ENCODE results near the gene SH3RF1.
"Not testable (repeated sequence)": the region's sequence is repeated elsewhere in the genome, so short reads cannot be mapped to it uniquely, and the experiment has no call there.

SH3RF1 gene

DNA sequence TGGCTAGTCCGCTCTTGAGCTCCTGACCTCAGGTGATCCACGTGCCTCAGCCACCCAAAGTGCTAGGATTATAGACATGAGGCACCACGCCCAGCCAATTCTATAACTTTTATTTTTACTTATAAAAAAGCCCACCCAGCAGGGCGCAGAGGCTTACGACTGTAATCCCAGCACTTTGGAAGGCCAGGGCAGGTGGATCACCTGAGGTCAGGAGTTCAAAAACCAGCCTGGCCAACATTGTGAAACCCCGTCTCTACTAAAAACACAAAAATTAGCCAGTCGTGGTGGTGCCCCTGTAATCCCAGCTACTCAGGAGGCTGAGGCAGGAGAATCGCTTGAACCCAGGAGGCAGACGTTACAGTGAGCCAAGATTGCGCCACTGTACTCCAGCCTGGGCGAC lies 73.5 kb downstream of the SH3RF1 start:
- DNase-seq, result not testable (repeated sequence)

- DNase-seq, result no peak
These were observed 75.7 kb downstream of the SH3RF1 start for GRCh38 chr4:169195032-169195431.

GRCh38 chr4:169189968-169190367 lies 80.8 kb downstream of the SH3RF1 start:
- DNase-seq, result not testable (repeated sequence)

- DNase-seq, result no peak
These were observed 81.4 kb downstream of the SH3RF1 start for GRCh38 chr4:169189372-169189771.

DNA sequence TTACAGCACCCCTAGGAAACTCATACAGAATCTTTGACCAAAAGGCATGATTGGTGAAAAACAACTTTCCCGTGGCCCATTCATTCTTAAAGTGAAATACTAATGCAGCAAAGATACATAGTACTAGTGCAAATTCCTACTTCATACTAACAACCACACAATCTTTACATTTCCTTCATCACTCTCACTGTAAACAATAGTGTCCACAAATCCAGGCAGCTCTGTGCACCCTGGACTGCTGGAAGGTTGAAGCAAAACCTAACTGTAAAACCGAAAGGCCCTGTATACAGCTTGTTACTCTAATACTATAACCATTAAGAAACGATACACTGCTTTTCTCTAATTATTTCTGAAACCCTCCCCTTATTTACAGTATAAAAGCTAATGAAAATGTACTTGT lies 82.6 kb downstream of the SH3RF1 start:
- DNase-seq, result no peak

GRCh38 chr4:169185133-169185956 lies 85.4 kb downstream of the SH3RF1 start:
- no peak for DNase-seq

GRCh38 chr4:169184686-169185085 lies 86.1 kb downstream of the SH3RF1 start:
- no peak for DNase-seq

GRCh38 chr4:169184236-169184635 lies 86.5 kb downstream of the SH3RF1 start:
- DNase-seq, result no peak

GRCh38 chr4:169183581-169183980 lies 87.2 kb downstream of the SH3RF1 start:
- no peak for DNase-seq

DNA sequence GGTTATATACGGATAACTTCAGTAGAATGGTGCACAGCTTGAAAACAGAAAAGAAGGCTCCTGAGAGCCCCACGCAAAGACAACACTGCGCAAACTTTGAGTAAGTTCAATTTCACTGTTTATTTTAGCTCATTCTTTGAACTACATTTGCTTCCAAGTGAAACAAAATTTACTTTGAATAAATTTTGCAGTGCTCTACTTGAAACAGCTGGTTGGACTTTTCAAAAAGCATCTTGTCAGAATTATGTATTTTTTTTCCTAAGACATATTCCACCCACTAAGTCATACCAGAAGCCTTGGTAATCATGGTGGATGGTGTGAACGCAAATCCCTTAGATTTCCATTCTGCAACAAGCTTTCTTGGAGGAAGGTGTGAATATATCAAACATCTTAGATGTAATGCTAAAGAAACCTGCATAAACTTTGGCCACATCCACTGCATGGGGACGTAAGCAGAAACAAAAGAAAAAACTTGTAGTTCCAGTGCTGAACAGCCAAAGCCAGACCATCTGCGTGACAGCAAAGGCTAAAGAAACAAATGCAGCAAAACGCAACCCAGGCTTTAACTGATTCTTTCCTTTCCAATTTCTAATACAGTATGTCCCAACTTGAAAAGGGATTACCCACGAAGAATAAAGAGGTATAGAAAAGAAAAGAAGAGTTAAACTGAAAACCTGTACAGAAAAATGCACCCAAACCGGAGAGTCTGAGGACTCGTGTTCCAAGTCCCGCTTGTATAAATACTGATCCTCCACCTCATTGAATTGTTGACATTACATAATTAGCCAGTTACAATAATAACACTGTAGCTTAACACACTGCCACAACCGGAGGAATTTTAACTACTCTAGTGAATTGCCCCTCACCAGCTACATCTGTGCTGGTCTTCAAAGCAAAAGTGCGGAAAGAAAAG lies 90.9 kb downstream of the SH3RF1 start:
- no peak for DNase-seq

DNA sequence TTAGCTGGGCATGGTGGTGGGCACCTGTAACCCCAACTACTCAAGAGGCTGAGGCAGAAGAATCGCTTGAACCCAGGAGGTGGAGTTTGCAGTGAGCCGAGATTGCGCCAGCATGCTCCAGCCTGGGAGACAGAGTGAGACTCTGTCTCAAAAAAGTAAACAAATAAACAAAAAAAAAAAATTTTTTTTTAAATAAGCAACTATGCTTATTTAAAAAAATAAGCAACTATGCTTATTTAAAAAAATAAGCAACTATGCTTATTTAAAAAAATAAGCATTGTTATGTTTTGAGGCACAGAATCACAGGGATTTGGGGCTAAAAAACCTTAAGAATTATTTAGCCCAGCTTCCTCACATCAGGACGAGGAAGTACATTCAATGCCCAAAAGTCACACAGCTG lies 92.7 kb downstream of the SH3RF1 start:
- not testable (repeated sequence) for DNase-seq

- DNase-seq, result no peak
These were observed 95.3 kb downstream of the SH3RF1 start for GRCh38 chr4:169175476-169175875.

- DNase-seq, result no peak
These were observed 95.7 kb downstream of the SH3RF1 start for GRCh38 chr4:169175035-169175434.

DNA sequence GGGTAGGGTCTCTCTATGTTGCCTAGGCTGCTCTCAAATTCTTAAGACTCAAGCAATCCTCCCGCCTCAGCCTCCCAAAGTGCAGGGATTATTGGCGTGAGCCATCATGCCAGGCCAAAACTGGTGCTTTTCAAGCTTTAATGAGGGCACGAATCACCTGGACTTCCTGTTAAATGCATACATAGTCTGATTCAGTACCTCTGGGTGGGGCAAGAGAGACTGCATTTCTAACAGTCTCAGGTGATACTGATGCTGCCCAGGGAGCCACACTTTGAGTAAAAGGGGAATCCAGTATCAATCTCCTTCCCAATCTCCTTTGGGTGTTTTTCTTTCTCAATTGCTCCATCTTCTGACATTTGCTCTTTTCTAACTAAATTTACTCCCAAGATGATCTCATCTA lies 96.5 kb downstream of the SH3RF1 start:
- DNase-seq, result no peak

DNA sequence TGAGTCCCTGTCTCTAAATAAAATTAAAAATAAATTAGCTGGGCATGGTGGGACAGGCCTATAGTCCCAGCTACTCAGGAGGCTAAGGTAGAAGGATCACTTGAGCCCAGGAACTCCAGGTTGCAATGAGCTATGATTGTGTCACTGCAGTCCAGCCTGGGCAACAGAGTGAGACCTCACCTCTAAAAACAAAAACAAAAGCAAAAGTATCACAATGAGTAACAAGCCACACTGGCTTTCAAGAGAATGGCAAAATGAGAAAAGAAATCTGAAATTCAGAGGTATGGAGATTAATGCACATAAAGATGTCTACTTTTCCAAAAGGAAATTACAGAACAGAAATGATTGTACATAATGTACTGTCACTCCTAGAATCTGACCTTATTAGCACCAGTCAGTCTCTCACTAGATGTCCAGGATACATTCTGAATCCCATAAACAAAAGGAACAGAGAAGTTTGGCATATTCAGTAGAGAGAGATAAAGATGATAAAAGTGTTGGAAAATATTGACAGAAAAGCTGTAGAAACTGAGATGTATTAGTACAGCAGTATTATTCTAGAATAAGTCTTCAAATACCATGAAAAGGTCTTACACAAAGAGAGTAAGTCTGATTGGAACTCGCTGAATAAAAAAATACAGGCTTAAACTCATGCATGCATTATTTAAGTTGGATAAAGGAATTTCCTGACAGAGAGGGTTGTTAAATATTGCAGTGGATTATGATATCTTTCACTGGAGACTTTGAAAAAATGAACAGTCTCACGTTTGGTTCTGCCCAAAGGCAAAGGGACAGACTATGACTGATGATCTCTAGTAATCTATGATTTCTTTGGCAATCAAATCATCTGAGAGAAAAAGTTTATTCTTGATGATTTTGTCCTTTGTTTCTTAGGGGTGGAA lies 102.5 kb downstream of the SH3RF1 start:
- no peak for DNase-seq

DNA sequence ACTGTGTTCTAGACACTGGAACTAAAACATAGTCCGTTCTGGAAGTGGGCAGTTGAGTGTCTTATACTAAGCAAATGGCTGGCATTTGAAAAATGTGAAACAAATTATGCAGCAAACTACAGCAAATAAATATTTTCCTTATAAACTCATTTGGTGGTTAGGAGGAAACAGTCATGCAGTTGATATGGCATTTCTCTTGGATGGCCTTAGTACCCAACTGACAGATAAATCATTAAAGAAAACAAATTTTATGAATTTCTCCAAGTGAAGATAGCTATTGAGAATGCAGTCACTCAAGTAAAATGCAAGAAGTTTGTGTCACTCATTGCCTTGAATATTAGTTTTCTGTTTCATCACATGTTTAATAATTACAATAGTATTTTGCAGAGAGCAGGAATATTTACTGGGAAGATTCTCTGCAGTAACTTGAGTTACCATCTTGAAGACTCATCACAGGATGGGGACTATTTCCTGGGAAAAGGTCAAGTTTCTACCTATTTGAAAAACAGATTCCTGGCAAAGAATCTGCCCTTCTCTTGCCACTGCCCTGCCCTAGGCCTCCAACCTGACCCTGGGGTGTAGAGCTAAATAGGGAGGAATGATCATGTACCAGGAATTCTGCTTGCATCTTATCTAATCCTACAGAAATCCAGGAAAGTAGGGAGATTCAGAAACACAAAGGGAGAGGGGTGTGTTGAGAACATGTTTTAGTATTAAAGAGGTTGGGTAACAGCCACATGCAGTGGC lies 105.9 kb downstream of the SH3RF1 start:
- no peak for DNase-seq

GRCh38 chr4:169163947-169164668 lies 106.6 kb downstream of the SH3RF1 start:
- no peak for DNase-seq

DNA sequence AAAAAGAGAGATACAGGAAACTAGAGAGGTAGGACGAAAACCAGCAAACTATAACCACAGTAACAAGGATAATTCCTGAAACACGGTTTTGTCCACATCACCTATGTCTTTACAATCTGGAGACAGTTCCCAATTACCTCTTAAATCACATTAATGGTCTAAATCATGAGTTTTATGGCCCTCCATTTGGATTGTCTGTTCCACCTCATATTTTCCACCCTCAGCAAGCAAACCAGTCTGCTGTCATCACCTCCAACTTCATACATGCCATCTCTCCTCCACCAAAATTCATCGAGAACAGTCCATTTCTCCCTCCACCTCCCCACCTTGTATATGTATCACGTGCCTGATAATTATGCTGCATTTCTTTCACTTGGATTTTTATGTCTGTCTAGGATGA lies 107.3 kb downstream of the SH3RF1 start:
- no peak for DNase-seq

- DNase-seq, result no peak
These were observed 109.9 kb downstream of the SH3RF1 start for GRCh38 chr4:169160825-169161224.

DNA sequence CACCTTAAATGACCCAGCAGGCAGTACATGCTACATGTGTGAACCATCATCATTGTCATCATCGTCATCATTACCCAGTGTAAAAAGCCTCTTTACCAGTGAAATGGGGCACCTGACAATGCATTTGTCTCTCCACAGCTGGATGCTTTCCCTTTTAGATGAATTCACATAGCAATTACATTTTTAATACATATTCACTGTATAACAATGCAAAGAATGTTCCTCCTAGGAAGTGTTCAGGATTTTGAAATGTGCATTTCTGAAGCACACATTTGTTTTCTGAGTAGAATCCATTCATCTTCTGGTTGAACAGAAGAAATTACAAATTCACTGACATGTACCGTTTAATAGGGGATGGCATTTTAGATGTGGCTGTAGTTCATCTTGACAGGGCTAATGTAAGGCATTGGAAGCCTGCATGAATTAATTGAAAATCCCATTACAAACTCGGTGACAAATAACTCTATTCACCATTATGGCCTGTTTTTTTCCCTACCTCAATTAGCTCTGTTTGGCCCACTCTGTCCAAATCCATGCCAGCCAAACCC lies 111.1 kb downstream of the SH3RF1 start:
- no peak for DNase-seq

GRCh38 chr4:169158861-169159260 lies 111.9 kb downstream of the SH3RF1 start:
- no peak for DNase-seq
